Measurements from ENCODE around the gene TGFB3. TPM values are rescaled to one million over a fixed set of nuclear protein-coding genes. Genes with fewer than 3 reads are reported as not detected.
A peak's percentile ranks its signal among the peaks of the same experiment; 100 is the strongest.

Gene TGFB3
- 10 to 100 TPM in 2 of 6 experiments, 1 to 10 TPM in 4; 4.3 to 60.1 (median 6.5) TPM for total RNA-seq
- long read RNA-seq: 0 reads

GRCh38 chr14:75981426-75982265 is at the start of gene TGFB3:
TGFB3 (minus strand) TSS chr14:75981995; CDS start chr14:75980893, 1,102 bp downstream.
- DNase-seq: peak in 2 of 3 donors; percentile 67 to 75
- TF ChIP-seq, protein P1, sequence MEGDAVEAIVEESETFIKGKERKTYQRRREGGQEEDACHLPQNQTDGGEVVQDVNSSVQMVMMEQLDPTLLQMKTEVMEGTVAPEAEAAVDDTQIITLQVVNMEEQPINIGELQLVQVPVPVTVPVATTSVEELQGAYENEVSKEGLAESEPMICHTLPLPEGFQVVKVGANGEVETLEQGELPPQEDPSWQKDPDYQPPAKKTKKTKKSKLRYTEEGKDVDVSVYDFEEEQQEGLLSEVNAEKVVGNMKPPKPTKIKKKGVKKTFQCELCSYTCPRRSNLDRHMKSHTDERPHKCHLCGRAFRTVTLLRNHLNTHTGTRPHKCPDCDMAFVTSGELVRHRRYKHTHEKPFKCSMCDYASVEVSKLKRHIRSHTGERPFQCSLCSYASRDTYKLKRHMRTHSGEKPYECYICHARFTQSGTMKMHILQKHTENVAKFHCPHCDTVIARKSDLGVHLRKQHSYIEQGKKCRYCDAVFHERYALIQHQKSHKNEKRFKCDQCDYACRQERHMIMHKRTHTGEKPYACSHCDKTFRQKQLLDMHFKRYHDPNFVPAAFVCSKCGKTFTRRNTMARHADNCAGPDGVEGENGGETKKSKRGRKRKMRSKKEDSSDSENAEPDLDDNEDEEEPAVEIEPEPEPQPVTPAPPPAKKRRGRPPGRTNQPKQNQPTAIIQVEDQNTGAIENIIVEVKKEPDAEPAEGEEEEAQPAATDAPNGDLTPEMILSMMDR (IDR thresholded peaks at IDR 0.05): no peak
- TF ChIP-seq POLR2A (IDR thresholded peaks at IDR 0.05): peak; percentile 82
- WGBS (ENCODE audit: insufficient coverage, low coverage, low lambda C conversion rate, missing lambda C conversion rate): 2% methylated on average over 26 of the region's 26 CpGs

DNA sequence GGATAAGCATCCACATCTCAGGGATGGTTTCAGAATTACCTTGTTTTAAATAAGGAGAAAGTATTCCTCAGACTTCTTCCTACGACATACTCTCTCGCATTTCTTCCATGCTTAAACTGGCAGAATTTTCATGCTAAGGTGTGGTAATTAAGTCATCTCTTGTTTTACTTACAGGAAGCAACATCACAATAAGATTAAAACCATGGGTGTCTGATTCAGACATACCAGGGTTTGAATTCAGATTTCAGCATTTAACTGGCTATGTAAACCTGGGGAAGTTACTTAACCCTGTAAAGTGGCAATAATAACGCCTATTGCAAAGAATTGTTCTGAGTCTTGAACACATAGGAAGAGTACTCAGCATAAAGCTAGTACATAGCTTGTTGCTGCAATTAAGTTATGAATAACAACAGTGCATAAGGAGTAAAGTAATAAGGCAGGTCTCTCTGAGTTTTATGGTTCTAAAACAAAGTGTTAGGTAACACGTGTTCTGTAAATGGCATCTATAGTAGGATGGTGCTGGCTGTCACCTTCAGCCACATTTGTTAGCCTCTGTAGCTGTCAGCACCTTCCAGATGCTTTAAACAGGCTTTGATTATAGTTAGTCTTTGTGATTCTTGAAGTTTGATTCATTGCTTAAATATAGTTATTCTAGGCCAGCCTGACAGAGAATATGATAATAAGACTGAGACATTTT is 42.6 kb upstream of the TGFB3 start:
- intact Hi-C loops (cut with DNase I): no loop called here

More at GRCh38 chr14:75981426-75982265, at the start of gene TGFB3:
- H3K36me3 ChIP-seq: no peaks in the 10 kb centered on the region
- intact Hi-C loops (cut with DNase I): loop anchor here (5.0 to 10.0 kb wide), 2 partner anchors 77 to 269 kb away; no protein-coding TSS in a partner anchor
- H3K4me1 ChIP-seq: peaks cover 0 to 36% (median 15%) of the 10 kb centered on the region in 4 donors
- peak within 1 kb of the TSS; percentile 82 to 94 (median 84) for H3K27ac ChIP-seq
- no peaks in the 10 kb centered on the region for H3K9me3 ChIP-seq
- H3K27me3 ChIP-seq: no peaks in the 10 kb centered on the region
- peak; percentile 52 to 71 (median 61) for ATAC-seq
- peak within 1 kb of the TSS; percentile 56 to 67 (median 66) for H3K4me3 ChIP-seq

GRCh38 chr14:76023757-76024156 is 42.0 kb upstream of the TGFB3 start:
- ATAC-seq: no peak
- Histone ChIP-seq H3K4me1 (no peaks in the 10 kb centered on the region), H3K4me3 (no peak overlapping the region), H3K9me3 (no peaks in the 10 kb centered on the region), H3K27me3 (no peaks in the 10 kb centered on the region), H3K27ac (no peak overlapping the region), H3K36me3 (peaks cover 0 to 16% (median 0%) of the 10 kb centered on the region in 4 donors)
- no peak for DNase-seq
- WGBS (ENCODE audit: insufficient coverage, low coverage, low lambda C conversion rate, missing lambda C conversion rate): 73% methylated on average over 1 of the region's 1 CpG
- TF ChIP-seq POLR2A (IDR thresholded peaks at IDR 0.05): no peak
- TF ChIP-seq, protein P1 (IDR thresholded peaks at IDR 0.05): no peak
- intact Hi-C loops (cut with DNase I): no loop called here

More for the DNA sequence above, 42.6 kb upstream of the TGFB3 start:
- ATAC-seq (no peak), DNase-seq (no peak)
- TF ChIP-seq, protein P1 (IDR thresholded peaks at IDR 0.05): no peak
- no peak for TF ChIP-seq POLR2A (IDR thresholded peaks at IDR 0.05)
- Histone ChIP-seq H3K4me3 (no peak overlapping the region), H3K9me3 (no peaks in the 10 kb centered on the region), H3K36me3 (peaks cover 0 to 16% (median 0%) of the 10 kb centered on the region in 4 donors), H3K4me1 (no peaks in the 10 kb centered on the region), H3K27ac (no peak overlapping the region), H3K27me3 (no peaks in the 10 kb centered on the region)
- WGBS (ENCODE audit: insufficient coverage, low coverage, low lambda C conversion rate, missing lambda C conversion rate): 88% methylated on average over 4 of the region's 4 CpGs

DNA sequence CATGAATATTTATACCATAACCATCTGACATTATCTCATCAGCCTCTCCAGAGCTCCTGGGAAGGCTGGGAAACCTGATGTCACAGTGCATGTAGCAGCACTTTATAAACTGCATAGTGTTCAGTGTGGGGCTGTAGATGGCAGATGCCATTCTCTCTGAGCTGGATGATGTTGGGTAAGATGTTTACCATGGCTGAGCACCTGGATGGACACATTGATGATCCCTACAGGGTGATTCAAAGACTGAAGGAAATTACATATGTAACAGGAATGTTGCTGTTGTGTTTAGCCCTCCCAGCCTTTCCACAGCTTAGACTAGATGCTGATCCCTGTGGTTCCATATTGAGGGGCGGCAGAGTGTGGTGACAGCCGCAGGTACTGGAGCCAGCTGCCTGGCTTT is 41.2 kb upstream of the TGFB3 start:
- Histone ChIP-seq H3K27ac (no peak overlapping the region), H3K9me3 (no peaks in the 10 kb centered on the region), H3K4me3 (no peak overlapping the region), H3K27me3 (no peaks in the 10 kb centered on the region), H3K36me3 (peaks cover 0 to 16% (median 0%) of the 10 kb centered on the region in 4 donors), H3K4me1 (no peaks in the 10 kb centered on the region)
- intact Hi-C loops (cut with DNase I): no loop called here
- ATAC-seq (no peak), DNase-seq (no peak)
- WGBS (ENCODE audit: insufficient coverage, low coverage, low lambda C conversion rate, missing lambda C conversion rate): 92% methylated on average over 2 of the region's 2 CpGs
- TF ChIP-seq POLR2A (IDR thresholded peaks at IDR 0.05): no peak
- TF ChIP-seq, protein P1 (IDR thresholded peaks at IDR 0.05): no peak
